Activated CD4-positive, alpha-beta T cell treated with anti-CD3 and anti-CD28 coated beads, Interleukin-2, amount 10 ng/mL, durations not matched to agents 24 days and 14 days (primary cell): Measurements from ENCODE around the gene PACRG. TPM values are rescaled to one million over a fixed set of nuclear protein-coding genes. Genes with fewer than 3 reads are reported as not detected.

ENCODE experiments used
- DNase-seq: peaks from one replicate; pipeline ENCODE4 v3.0.0; 2022
- H3K27ac Mint-ChIP-seq: one replicate; pipeline ENCODE4 v1.8.0; 2022; ENCODE audit warnings: mild to moderate bottlenecking, mixed read lengths
- H3K27me3 Mint-ChIP-seq: one replicate; pipeline ENCODE4 v1.8.0; 2022; ENCODE audit warnings: mixed read lengths
- H3K36me3 Mint-ChIP-seq: one replicate; pipeline ENCODE4 v1.8.0; 2022; ENCODE audit warnings: low read depth, mild to moderate bottlenecking, mixed read lengths
- H3K4me1 Mint-ChIP-seq: one replicate; pipeline ENCODE4 v1.8.0; 2021; ENCODE audit warnings: mixed read lengths
- H3K4me3 Mint-ChIP-seq: one replicate; pipeline ENCODE4 v1.8.0; 2022; ENCODE audit warnings: mild to moderate bottlenecking, moderate library complexity, mixed read lengths
- H3K9me3 Mint-ChIP-seq: one replicate; pipeline ENCODE4 v1.8.0; 2021; ENCODE audit warnings: mixed read lengths
- intact Hi-C: fragments of 100-400 bp; cut with micrococcal nuclease; formaldehyde crosslinking; loops from one replicate; pipeline ENCODE4 v1.15.1; 2023
- total RNA-seq: library from RNA; stranded (reverse); gene quantifications from 2 replicates; pipeline ENCODE4 v1.2.3, GENCODE V29; 2022

The PACRG gene
- total RNA-seq, 1 donor from 2014 or later: not detected

DNA sequence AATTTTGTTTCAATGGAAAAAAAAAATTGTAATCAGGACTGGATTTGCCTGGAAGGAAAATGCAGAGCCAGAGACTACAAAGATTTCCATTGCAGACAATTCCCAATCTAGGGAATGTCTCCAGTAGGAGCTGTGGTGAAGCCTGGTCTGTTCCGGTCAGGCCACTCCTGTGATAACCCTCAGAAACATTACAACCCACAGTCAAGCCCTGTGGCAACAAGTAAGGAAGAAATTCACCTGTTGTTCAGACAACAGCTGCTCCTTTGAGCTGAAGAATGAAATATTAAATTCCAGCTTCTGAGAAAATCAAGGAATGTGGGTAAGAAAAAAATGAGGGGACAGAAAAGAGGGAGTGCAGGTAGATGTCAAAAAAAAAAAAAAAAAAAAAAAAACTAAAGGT lies 8.2 kb upstream of the PACRG start:
- no peak overlapping the region for H3K27ac Mint-ChIP-seq
- no peak overlapping the region for H3K4me3 Mint-ChIP-seq
- no peaks in the 10 kb centered on the region for H3K9me3 Mint-ChIP-seq
- H3K4me1 Mint-ChIP-seq: no peaks in the 10 kb centered on the region
- no peaks in the 10 kb centered on the region for H3K36me3 Mint-ChIP-seq
- no peaks in the 10 kb centered on the region for H3K27me3 Mint-ChIP-seq
- DNase-seq: no peak
- intact Hi-C loops: no loop called here

DNA sequence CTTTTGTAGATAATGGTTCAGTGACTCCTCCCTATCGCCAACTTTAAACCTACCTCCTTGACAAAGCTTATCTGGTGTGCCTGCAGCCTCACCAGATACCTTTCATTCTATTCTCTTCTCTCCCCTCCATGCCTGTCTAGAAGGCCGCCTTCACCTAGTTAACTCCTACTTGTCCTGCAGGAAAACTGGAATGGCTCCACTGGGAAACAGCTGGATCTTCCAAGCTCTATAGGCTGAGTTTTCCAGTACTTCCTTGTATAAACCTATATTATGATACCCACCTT lies 6.4 kb upstream of the PACRG start:
- no peak for DNase-seq
- no peaks in the 10 kb centered on the region for H3K4me1 Mint-ChIP-seq
- no peak overlapping the region for H3K4me3 Mint-ChIP-seq
- H3K27me3 Mint-ChIP-seq: no peaks in the 10 kb centered on the region
- H3K9me3 Mint-ChIP-seq: no peaks in the 10 kb centered on the region
- intact Hi-C loops: no loop called here
- H3K27ac Mint-ChIP-seq: no peak overlapping the region
- H3K36me3 Mint-ChIP-seq: no peaks in the 10 kb centered on the region

DNA sequence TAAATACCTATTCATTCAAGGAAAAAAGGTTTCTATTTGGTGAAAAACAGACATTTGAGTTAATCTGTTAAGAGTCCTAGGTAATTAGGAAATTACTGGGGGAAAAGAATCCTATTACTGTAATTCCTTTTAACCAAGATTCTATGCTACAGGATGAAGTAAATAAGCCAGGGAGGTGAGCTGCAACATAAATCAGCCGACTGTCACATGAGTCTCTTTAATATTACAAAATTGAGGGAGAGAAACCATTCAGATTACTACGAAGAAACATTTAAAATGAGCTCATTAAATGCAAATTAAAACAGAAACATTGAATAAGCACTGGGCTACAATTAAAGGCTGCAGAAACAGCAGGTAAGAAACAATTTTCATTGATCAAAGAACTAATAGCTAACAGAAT lies 5.5 kb upstream of the PACRG start:
- no peak for DNase-seq
- no peak overlapping the region for H3K4me3 Mint-ChIP-seq
- H3K27me3 Mint-ChIP-seq: peaks cover 3% of the 10 kb centered on the region
- H3K9me3 Mint-ChIP-seq: no peaks in the 10 kb centered on the region
- no peaks in the 10 kb centered on the region for H3K36me3 Mint-ChIP-seq
- no peak overlapping the region for H3K27ac Mint-ChIP-seq
- H3K4me1 Mint-ChIP-seq: peaks cover 3% of the 10 kb centered on the region
- intact Hi-C loops: no loop called here

DNA sequence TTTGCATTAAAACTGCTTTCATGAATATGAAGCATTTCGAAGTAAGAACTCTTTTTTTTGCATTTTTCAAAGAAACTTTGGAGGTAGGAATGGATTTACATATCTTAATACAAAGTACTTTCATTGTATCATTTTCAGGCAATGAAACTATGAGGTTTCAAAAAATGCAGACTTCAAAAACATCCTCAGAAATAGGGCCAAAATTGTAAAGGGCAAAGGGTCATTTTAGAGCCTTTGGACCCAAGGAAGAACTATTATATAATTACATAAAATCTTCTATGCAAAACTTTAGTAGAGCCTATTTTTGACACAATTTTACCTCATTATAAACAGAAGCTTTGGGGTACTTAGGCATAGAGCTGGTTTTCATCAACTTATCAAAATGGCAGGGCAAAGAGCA lies 5.1 kb upstream of the PACRG start:
- Mint-ChIP-seq H3K4me3 (no peak overlapping the region), H3K4me1 (peaks cover 3% of the 10 kb centered on the region), H3K9me3 (no peaks in the 10 kb centered on the region), H3K36me3 (no peaks in the 10 kb centered on the region), H3K27ac (no peak overlapping the region), H3K27me3 (peaks cover 3% of the 10 kb centered on the region)
- intact Hi-C loops: no loop called here
- no peak for DNase-seq

DNA sequence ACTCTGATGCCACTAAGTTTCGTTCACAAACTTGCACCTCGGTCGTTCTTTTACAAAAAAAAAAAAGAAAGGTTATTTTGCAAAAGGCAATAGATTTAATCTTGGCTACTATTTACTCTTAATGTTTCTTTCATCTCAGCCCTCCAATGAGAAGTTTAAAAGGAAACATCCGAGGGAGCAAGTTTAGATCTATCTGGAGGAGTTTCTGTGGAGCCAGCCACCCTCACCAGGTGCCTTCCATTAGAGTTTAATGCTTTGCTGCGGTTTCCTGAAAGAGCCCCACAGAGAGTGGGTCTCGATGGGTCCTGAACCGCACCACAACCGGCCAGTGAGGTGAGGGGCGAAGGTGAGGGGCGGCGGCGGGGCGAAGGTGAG lies 840 bp upstream of the PACRG start:
- Mint-ChIP-seq H3K4me1 (peaks cover 6% of the 10 kb centered on the region), H3K36me3 (no peaks in the 10 kb centered on the region), H3K27ac (peak overlapping the region; percentile 91), H3K27me3 (peaks cover 3% of the 10 kb centered on the region), H3K9me3 (no peaks in the 10 kb centered on the region), H3K4me3 (peak overlapping the region; percentile 92)
- intact Hi-C loops: loop anchor here (5.0 kb wide), 2 partner anchors 1455 to 1735 kb away; partner anchors contain the start of genes AGPAT4 and MAP3K4
- no peak for DNase-seq

DNA sequence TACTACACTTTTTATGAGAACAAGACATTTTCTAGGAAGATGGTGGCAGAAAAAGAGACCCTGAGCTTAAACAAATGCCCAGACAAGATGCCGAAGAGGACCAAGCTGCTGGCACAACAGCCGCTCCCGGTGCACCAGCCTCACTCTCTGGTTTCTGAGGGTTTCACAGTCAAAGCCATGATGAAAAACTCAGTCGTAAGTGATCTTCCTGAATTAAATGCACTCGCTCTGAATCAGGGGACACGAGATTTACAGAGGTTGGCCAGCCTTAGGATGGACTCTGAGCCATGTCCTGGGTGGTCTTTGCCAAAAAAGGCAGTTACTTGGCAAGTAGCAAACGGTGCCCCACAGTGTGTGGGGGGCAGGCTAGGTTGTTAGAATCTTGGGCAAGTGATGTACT lies 423 bp downstream of the PACRG start:
- no peaks in the 10 kb centered on the region for H3K36me3 Mint-ChIP-seq
- H3K27me3 Mint-ChIP-seq: peaks cover 3% of the 10 kb centered on the region
- no peak for DNase-seq
- H3K9me3 Mint-ChIP-seq: no peaks in the 10 kb centered on the region
- intact Hi-C loops: loop anchor here (5.0 kb wide), 2 partner anchors 1456 to 1736 kb away; partner anchors contain the start of genes AGPAT4 and MAP3K4
- H3K4me1 Mint-ChIP-seq: peaks cover 6% of the 10 kb centered on the region
- peak overlapping the region; percentile 92 for H3K4me3 Mint-ChIP-seq
- H3K27ac Mint-ChIP-seq: peak overlapping the region; percentile 83

DNA sequence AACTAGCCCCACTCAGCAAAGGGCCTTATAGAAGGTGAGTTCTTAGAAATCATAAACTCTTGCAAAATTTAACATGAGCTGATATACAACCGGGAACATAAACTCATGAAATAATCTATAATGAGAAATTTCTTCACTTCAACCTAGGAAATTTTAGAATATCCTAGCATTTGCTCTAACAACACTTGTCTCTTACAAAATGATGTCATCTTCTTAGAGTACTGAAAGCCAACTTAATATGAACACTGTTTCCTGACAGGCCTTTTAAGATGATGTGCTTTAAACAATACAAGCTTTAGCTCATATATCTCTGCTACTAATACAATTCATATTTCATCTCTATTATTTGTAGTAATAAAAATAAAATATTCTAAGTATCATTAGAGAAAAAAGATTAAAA lies 932 bp downstream of the PACRG start:
- no peak for DNase-seq
- peaks cover 9% of the 10 kb centered on the region for H3K4me1 Mint-ChIP-seq
- no peaks in the 10 kb centered on the region for H3K9me3 Mint-ChIP-seq
- no peaks in the 10 kb centered on the region for H3K36me3 Mint-ChIP-seq
- H3K27ac Mint-ChIP-seq: no peak overlapping the region
- intact Hi-C loops: loop anchor here (5.0 kb wide), 2 partner anchors 1456 to 1736 kb away; partner anchors contain the start of genes AGPAT4 and MAP3K4
- peaks cover 3% of the 10 kb centered on the region for H3K27me3 Mint-ChIP-seq
- no peak overlapping the region for H3K4me3 Mint-ChIP-seq

DNA sequence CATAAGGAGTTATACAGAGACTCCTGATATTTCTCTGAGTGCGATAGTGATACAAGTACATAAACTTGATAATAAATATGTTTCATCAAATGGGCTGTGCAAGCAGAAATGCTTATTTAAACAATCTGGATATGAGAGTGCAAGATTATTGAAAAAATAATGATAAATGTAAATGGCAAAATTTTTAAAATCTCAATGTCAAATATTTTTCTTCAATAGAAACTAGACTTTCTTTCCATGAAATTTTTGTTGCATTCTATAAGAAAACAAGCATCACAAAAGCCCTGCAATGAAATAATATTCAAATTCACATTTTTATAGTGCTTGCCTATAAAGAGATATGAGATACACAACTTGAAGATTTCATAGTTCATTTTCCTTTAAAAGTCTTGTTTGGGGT lies 2.7 kb downstream of the PACRG start:
- intact Hi-C loops: loop anchor here (10.0 kb wide), 1 partner anchor 1336 kb away; no protein-coding TSS in a partner anchor
- Mint-ChIP-seq H3K9me3 (no peaks in the 10 kb centered on the region), H3K27me3 (peaks cover 3% of the 10 kb centered on the region), H3K4me1 (peaks cover 11% of the 10 kb centered on the region), H3K27ac (no peak overlapping the region), H3K36me3 (no peaks in the 10 kb centered on the region), H3K4me3 (no peak overlapping the region)
- no peak for DNase-seq

DNA sequence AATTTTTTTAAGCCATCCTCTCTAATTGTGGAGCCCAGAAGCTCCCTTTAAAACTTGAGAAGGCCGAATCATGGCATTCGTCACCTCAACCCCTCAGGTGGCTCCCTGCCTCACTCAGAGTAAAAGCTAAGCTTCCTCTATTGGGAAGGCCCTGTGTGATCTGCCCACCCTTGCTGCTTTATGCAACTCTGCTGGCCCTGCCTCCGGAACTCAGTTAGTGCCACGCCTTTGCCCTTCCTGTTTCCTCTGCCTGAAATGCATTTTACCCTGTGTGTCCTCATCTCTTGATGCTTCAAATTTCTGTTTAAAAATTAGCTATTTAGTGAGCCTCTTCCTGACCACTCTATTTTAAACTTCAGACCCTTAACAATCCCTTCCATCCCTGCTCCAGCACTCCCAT lies 5.7 kb downstream of the PACRG start:
- H3K4me3 Mint-ChIP-seq: no peak overlapping the region
- DNase-seq: peak; percentile 57
- H3K27ac Mint-ChIP-seq: no peak overlapping the region
- intact Hi-C loops: loop anchor here (10.0 kb wide), 1 partner anchor 1339 kb away; no protein-coding TSS in a partner anchor
- no peaks in the 10 kb centered on the region for H3K36me3 Mint-ChIP-seq
- no peaks in the 10 kb centered on the region for H3K27me3 Mint-ChIP-seq
- H3K9me3 Mint-ChIP-seq: no peaks in the 10 kb centered on the region
- peaks cover 5% of the 10 kb centered on the region for H3K4me1 Mint-ChIP-seq

DNA sequence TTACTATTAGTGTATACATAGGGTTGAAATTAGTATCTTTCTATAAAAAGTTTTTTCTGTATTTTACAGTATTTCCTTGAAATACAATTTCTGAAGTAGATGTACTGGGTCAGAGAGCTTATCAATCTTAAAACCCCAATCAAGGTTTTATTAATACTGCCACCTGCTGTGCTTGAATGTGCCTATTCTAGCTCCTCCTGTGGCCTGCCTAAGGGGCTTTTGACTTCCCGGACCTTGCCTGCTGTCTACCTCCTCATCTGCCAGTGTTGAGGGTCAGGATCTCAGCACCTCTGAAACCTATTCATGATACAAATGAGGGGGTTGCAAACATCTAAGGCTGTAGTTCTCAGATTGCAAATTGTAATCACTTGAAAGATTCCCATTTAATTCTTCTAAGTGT lies 9.2 kb downstream of the PACRG start:
- Mint-ChIP-seq H3K9me3 (no peaks in the 10 kb centered on the region), H3K4me1 (peaks cover 5% of the 10 kb centered on the region), H3K36me3 (no peaks in the 10 kb centered on the region), H3K4me3 (no peak overlapping the region), H3K27ac (no peak overlapping the region), H3K27me3 (no peaks in the 10 kb centered on the region)
- no peak for DNase-seq
- intact Hi-C loops: loop anchor here (10.0 kb wide), 1 partner anchor 1342 kb away; no protein-coding TSS in a partner anchor

DNA sequence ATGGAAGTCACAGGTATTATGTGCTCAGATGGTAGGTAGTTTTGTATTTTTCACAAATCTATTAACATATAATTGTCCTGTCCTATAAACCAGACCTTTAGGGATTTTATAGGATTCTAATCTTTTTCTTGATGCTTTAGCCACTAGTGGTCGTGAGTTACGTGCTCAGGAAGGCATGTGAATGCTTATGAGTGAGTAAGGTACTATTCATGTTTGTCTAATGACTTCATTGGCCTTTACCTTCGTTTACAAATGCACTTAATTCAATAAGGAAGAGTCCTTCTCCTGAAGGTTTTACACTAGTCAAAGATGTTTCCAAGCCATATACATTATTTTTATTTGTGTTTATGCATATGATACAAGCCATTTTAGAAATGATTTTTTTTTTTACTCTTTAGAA lies 23.0 kb downstream of the PACRG start:
- no peak overlapping the region for H3K4me3 Mint-ChIP-seq
- no peak overlapping the region for H3K27ac Mint-ChIP-seq
- no peaks in the 10 kb centered on the region for H3K27me3 Mint-ChIP-seq
- H3K36me3 Mint-ChIP-seq: no peaks in the 10 kb centered on the region
- intact Hi-C loops: no loop called here
- no peaks in the 10 kb centered on the region for H3K4me1 Mint-ChIP-seq
- H3K9me3 Mint-ChIP-seq: no peaks in the 10 kb centered on the region
- DNase-seq: no peak

DNA sequence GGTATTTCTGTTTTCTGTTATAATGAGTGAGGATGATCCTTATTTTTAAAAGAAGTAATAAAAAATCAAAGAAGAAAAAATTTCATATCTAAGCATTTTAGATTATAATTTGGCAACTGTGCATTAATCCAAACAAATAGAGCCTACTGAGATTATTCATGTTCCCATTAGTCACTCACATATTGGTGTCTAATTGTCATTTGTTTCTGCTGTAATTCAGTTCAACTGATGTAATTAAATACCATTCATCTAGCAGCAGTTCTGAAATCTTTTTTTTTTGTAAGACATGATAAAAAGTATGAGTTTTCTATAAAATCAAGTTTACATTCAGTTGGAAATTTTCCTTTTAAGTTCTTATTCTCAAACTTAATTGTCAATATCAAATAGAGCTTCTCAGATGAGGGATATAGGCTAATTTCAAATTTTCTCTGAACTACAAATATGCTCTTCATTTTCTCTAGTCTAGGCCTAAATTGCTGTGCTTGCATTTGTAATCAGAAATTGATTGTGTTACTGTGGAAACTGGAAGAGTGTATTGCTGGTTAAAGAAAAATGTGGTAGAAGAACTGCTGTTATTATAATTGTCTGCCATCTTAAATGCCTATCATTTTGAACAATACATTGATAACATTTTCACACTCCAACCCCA lies 23.6 kb downstream of the PACRG start:
- H3K27me3 Mint-ChIP-seq: no peaks in the 10 kb centered on the region
- H3K36me3 Mint-ChIP-seq: no peaks in the 10 kb centered on the region
- no peak for DNase-seq
- no peaks in the 10 kb centered on the region for H3K4me1 Mint-ChIP-seq
- intact Hi-C loops: no loop called here
- no peak overlapping the region for H3K27ac Mint-ChIP-seq
- no peaks in the 10 kb centered on the region for H3K9me3 Mint-ChIP-seq
- no peak overlapping the region for H3K4me3 Mint-ChIP-seq

DNA sequence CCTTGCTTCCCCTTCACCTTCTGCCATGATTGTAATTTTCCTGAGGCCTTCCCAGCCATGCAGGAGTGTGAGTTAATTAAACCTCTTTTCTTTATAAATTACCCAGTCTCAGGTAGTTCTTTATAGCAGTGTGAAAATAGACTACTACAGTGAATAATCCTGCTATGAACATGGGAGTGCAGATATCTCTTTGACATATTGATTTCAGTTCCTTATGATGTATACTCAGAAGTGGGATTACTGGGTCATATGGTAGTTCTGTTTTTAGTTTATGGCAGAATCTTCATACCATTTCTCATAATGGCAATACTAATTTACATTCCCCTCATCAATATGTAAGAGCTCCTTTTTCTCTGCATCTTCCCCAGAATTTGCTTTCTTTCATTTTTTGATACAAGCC lies 26.0 kb downstream of the PACRG start:
- no peak for DNase-seq
- no peaks in the 10 kb centered on the region for H3K4me1 Mint-ChIP-seq
- H3K9me3 Mint-ChIP-seq: no peaks in the 10 kb centered on the region
- no peak overlapping the region for H3K27ac Mint-ChIP-seq
- H3K36me3 Mint-ChIP-seq: no peaks in the 10 kb centered on the region
- no peaks in the 10 kb centered on the region for H3K27me3 Mint-ChIP-seq
- no peak overlapping the region for H3K4me3 Mint-ChIP-seq
- intact Hi-C loops: no loop called here

DNA sequence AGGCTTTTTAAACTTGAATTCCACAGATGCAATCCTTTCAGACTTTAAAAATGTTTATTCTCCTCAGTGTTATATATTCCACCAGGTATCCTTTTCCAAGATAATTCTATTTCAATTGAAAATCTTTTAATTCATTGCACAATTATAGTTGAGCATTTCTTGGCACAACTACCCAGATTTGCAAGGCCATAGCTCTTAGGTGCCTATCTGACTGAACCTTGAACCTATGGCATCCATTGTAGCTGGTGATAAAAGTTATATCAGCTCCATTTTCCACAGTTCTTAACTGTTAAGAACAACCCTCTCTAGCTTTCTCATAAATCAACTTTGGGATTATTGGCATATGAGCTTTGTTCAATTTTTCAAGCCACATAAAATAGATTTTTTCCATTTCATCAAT lies 42.4 kb downstream of the PACRG start:
- H3K4me1 Mint-ChIP-seq: no peaks in the 10 kb centered on the region
- no peak overlapping the region for H3K27ac Mint-ChIP-seq
- DNase-seq: no peak
- no peaks in the 10 kb centered on the region for H3K9me3 Mint-ChIP-seq
- intact Hi-C loops: no loop called here
- no peaks in the 10 kb centered on the region for H3K36me3 Mint-ChIP-seq
- H3K4me3 Mint-ChIP-seq: no peak overlapping the region
- no peaks in the 10 kb centered on the region for H3K27me3 Mint-ChIP-seq

DNA sequence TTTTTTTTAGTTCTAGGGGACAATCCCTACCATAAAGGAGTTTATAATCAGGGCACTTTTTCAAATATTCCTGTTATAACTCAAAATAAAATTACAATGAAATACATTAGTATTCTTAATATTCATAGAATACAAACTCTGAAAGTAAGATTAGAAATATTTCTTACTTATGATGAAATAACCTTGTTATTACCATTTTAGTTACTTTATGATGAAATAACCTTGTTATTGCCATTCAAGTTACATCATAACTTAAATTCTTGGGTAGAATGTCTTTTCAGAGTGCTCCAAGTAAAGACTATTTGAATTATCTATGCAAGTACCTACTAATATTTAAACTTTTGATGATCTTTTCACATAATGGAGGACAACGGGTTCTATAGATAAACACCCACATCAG lies 43.2 kb downstream of the PACRG start:
- no peaks in the 10 kb centered on the region for H3K4me1 Mint-ChIP-seq
- H3K4me3 Mint-ChIP-seq: no peak overlapping the region
- no peak overlapping the region for H3K27ac Mint-ChIP-seq
- no peak for DNase-seq
- H3K9me3 Mint-ChIP-seq: no peaks in the 10 kb centered on the region
- intact Hi-C loops: no loop called here
- H3K27me3 Mint-ChIP-seq: no peaks in the 10 kb centered on the region
- H3K36me3 Mint-ChIP-seq: no peaks in the 10 kb centered on the region
